Spleen (tissue), 11 donors: ENCODE results near the gene ZBTB7B. TPM values are rescaled to one million over a fixed set of nuclear protein-coding genes. Genes with fewer than 3 reads are reported as not detected.
A peak's percentile ranks its signal among the peaks of the same experiment; 100 is the strongest.

Source experiments
- DNase-seq: peaks from one replicate; pipeline ENCODE4 v3.0.0-alpha.2; 2020
- H3K27ac ChIP-seq, 8 donors: fragments of 200-600 bp; sonication (generic) in 7 of 8; 1 replicate in 4 of 8; 2 replicates in 4 of 8; pipeline versions ENCODE4 v1.5.0 to v1.8.0; 2016 to 2021; ENCODE audit warnings: inconsistent platforms in 4 of 8, mild to moderate bottlenecking in 4 of 8, moderate library complexity in 1 of 8
- H3K27me3 ChIP-seq, 7 donors: fragments of 200-600 bp; sonication (generic) in 6 of 7; replicated peaks in 1 of 7; 1 replicate in 4 of 7; 2 replicates in 3 of 7; pipeline versions ENCODE4 v1.5.0 to v1.8.0; 2016 to 2021; ENCODE audit warnings: inconsistent platforms in 3 of 7, mild to moderate bottlenecking in 1 of 7
- H3K36me3 ChIP-seq, 6 donors: fragments of 200-600 bp; sonication (generic) in 5 of 6; 1 replicate in 4 of 6; 2 replicates in 2 of 6; pipeline versions ENCODE4 v1.5.0 to v1.8.0; 2016 to 2021; ENCODE audit warnings: inconsistent platforms in 2 of 6
- H3K4me1 ChIP-seq, 6 donors: fragments of 200-600 bp; sonication (generic) in 5 of 6; 1 replicate in 3 of 6; 2 replicates in 3 of 6; pipeline versions ENCODE4 v1.5.0 to v1.8.0; 2016 to 2021; ENCODE audit warnings: inconsistent platforms in 3 of 6
- H3K4me3 ChIP-seq, 8 donors: fragments of 200-600 bp; sonication (generic) in 7 of 8; 1 replicate in 4 of 8; 2 replicates in 4 of 8; pipeline versions ENCODE4 v1.5.0 to v1.8.0; 2016 to 2021; ENCODE audit warnings: inconsistent platforms in 4 of 8, mild to moderate bottlenecking in 4 of 8, moderate library complexity in 2 of 8
- H3K9me3 ChIP-seq, 8 donors: fragments of 200-600 bp; sonication (generic) in 7 of 8; 1 replicate in 4 of 8; 2 replicates in 4 of 8; pipeline versions ENCODE4 v1.5.0 to v1.8.0; 2016 to 2021; ENCODE audit warnings: inconsistent platforms in 4 of 8
- CTCF ChIP-seq, 11 experiments: fragments of 200-600 bp in 7 of 11; fragments of 450-650 bp in 4 of 11; sonication (generic) in 4 of 11; IDR thresholded peaks in 8 of 11; conservative IDR thresholded peaks in 3 of 11; 1 replicate in 7 of 11; 2 replicates in 4 of 11; pipeline versions ENCODE4 v1.4.0 to v1.8.0; 2016 to 2021; ENCODE audit warnings: antibody characterized with exemption in 11 of 11, inconsistent platforms in 4 of 11, mild to moderate bottlenecking in 1 of 11
- POLR2A ChIP-seq, 3 donors: fragments of 450-650 bp; IDR thresholded peaks; one replicate each; pipeline ENCODE4 v1.5.1; 2017; ENCODE audit warnings: antibody characterized with exemption in 3 of 3, mild to moderate bottlenecking in 1 of 3
- POLR2AphosphoS5 ChIP-seq, 3 donors: sonication (generic); formaldehyde crosslinking; IDR thresholded peaks; one replicate each; pipeline ENCODE4 v1.5.1; 2017; ENCODE audit warnings: antibody characterized with exemption in 3 of 3
- WGBS, 5 donors: extraction: QIAGEN DNeasy Blood & Tissue Kit in 3 of 5; methylation state at CpG; one replicate each; pipeline versions ENCODE4 v1.1.5 to v1.1.7; 2013 to 2018; 5-methylcytosine and 5-hydroxymethylcytosine counted together
- intact Hi-C: fragments of 100-400 bp; cut with DNase I; formaldehyde crosslinking; loops from one replicate; pipeline ENCODE4 v1.15.0; 2023; ENCODE audit warnings: low total_unique reads
- polyA plus RNA-seq, 3 donors: library from polyadenylated mRNA; stranded (reverse); fragments of 200-250 nt; gene quantifications; one replicate each; pipeline ENCODE4 v1.2.1, GENCODE V29; 2013
- total RNA-seq, 7 donors: library from RNA; depleted of rRNA in 3 of 7; stranded (reverse); fragments of >200 nt in 3 of 7; fragmentation: NEBNext Ultra II Directional in 4 of 7; extraction: Animal tissue kit (Norgen Biotek cat#: 25700) in 4 of 7; gene quantifications; one replicate each; pipeline versions ENCODE4 v1.1.0 to v1.2.1, GENCODE V29; 2016 to 2021
- donor health status: healthy with polysubstance abuse.
- donor health status: DM: no; HTN: no; CAD: no; lungs with moderate emphysema.
- donor health status: DM: no; HTN: no; CAD: no.
- donor health status: Bipolar disorder and iron deficiency.
- donor health status: healthy.
- donor health status: DM: no; HTN: no; CAD: no.
- donor health status: DM: yes; HTN: yes; CAD: no.

The ZBTB7B gene
- total and polyA plus RNA-seq, 10 donors = 11.1 to 88.9 (median 57.5) TPM

- DNase-seq = peak; percentile 41
- Histone ChIP-seq H3K4me3 (no peak overlapping the region), H3K4me1 (peaks cover 0 to 52% (median 15%) of the 10 kb centered on the region in 6 donors), H3K9me3 (no peaks in the 10 kb centered on the region), H3K36me3 (peaks cover 0 to 57% (median 33%) of the 10 kb centered on the region in 6 donors), H3K27ac (no peak overlapping the region), H3K27me3 (no peaks in the 10 kb centered on the region)
- WGBS, 5 donors = 80 to 89% (median 86%) methylated on average over 13 to 14 of the region's 14 CpGs
- intact Hi-C loops = no loop called here
- peak in 1 of 3 donors; percentile 5 for TF ChIP-seq POLR2AphosphoS5 (IDR thresholded peaks at IDR 0.05)
- no peak for TF ChIP-seq CTCF (IDR thresholded peaks at IDR 0.05 in 8 of 11, conservative IDR thresholded peaks at IDR 0.05 in 3 of 11)
Measured at GRCh38 chr1:154992721-154993571, 9.7 kb upstream of the ZBTB7B start.

GRCh38 chr1:154993572-154994268 lies 8.9 kb upstream of the ZBTB7B start, which contains the start of gene LENEP:
Gene LENEP (plus strand): TSS chr1:154993586. CDS start chr1:154993608, 22 bp downstream.
- H3K4me1 ChIP-seq = peaks cover 1 to 53% (median 20%) of the 10 kb centered on the region in 6 donors

GRCh38 chr1:154994269-154994587 lies 8.4 kb upstream of the ZBTB7B start:
- TF ChIP-seq CTCF (IDR thresholded peaks at IDR 0.05 in 8 of 11, conservative IDR thresholded peaks at IDR 0.05 in 3 of 11) = no peak
- 63 to 79% (median 69%) methylated on average over 1 of the region's 1 CpG for WGBS, 5 donors
- H3K4me3 ChIP-seq = no peak overlapping the region
- H3K36me3 ChIP-seq = peaks cover 0 to 44% (median 21%) of the 10 kb centered on the region in 6 donors
- H3K9me3 ChIP-seq = no peaks in the 10 kb centered on the region
- intact Hi-C loops = no loop called here
- no peak overlapping the region for H3K27ac ChIP-seq
- peaks cover 6 to 53% (median 23%) of the 10 kb centered on the region in 6 donors for H3K4me1 ChIP-seq
- H3K27me3 ChIP-seq = no peaks in the 10 kb centered on the region
- DNase-seq = no peak

More at GRCh38 chr1:154993572-154994268, 8.9 kb upstream of the ZBTB7B start, which contains the start of gene LENEP:
- Histone ChIP-seq H3K27me3 (no peaks in the 10 kb centered on the region), H3K27ac (no peak within 1 kb of the TSS), H3K4me3 (no peak within 1 kb of the TSS), H3K36me3 (peaks cover 0 to 49% (median 26%) of the 10 kb centered on the region in 6 donors), H3K9me3 (no peaks in the 10 kb centered on the region)
- TF ChIP-seq POLR2AphosphoS5 (IDR thresholded peaks at IDR 0.05) (no peak), CTCF (IDR thresholded peaks at IDR 0.05 in 8 of 11, conservative IDR thresholded peaks at IDR 0.05 in 3 of 11) (no peak), POLR2A (IDR thresholded peaks at IDR 0.05) (no peak)
- DNase-seq = peak; percentile 40
- intact Hi-C loops = no loop called here
- 59 to 92% (median 78%) methylated on average over 4 to 8 of the region's 8 CpGs for WGBS, 5 donors

- no peak for TF ChIP-seq CTCF (IDR thresholded peaks at IDR 0.05 in 8 of 11, conservative IDR thresholded peaks at IDR 0.05 in 3 of 11)
- TF ChIP-seq POLR2AphosphoS5 (IDR thresholded peaks at IDR 0.05) = no peak
- no peak for TF ChIP-seq POLR2A (IDR thresholded peaks at IDR 0.05)
- H3K9me3 ChIP-seq = no peaks in the 10 kb centered on the region
- H3K36me3 ChIP-seq = peaks cover 0 to 40% (median 18%) of the 10 kb centered on the region in 6 donors
- WGBS, 5 donors = 42 to 49% (median 48%) methylated on average over 2 to 3 of the region's 3 CpGs
- intact Hi-C loops = no loop called here
- H3K4me1 ChIP-seq = peaks cover 9 to 53% (median 24%) of the 10 kb centered on the region in 6 donors
- H3K27ac ChIP-seq = no peak overlapping the region
- peak; percentile 34 for DNase-seq
- H3K4me3 ChIP-seq = no peak overlapping the region
- H3K27me3 ChIP-seq = no peaks in the 10 kb centered on the region
Measured at GRCh38 chr1:154994591-154994990, 8.0 kb upstream of the ZBTB7B start.
